Activated CD4-positive, alpha-beta T cell treated with anti-CD3 and anti-CD28 coated beads, Interleukin-2, amount 10 ng/mL, durations not matched to agents 7 days and 5 days (primary cell): ENCODE results near the gene CYSRT1. TPM values are rescaled to one million over a fixed set of nuclear protein-coding genes. Genes with fewer than 3 reads are reported as not detected.
"Not testable (repeated sequence)": the region's sequence is repeated elsewhere in the genome, so short reads cannot be mapped to it uniquely, and the experiment has no call there.

Experiments
- CTCF ChIA-PET: fragments of 350-600 bp; sonication (Branson Sonifier 250); formaldehyde crosslinking; loops from one replicate; lab custom pipeline; 2021; ENCODE audit warnings: antibody characterized with exemption; lab: Charles Lee
- POLR2A ChIA-PET: fragments of 350-600 bp; sonication (Branson Sonifier 250); formaldehyde crosslinking; loops from one replicate; lab custom pipeline; 2021; ENCODE audit warnings: antibody characterized with exemption; lab: Charles Lee
- DNase-seq: peaks from one replicate; pipeline ENCODE4 v3.0.0-alpha.2; 2020
- H3K27ac Mint-ChIP-seq: one replicate; pipeline ENCODE4 v1.8.0; 2021; ENCODE audit warnings: mild to moderate bottlenecking, moderate library complexity, mixed read lengths
- H3K27me3 Mint-ChIP-seq: one replicate; pipeline ENCODE4 v1.8.0; 2021; ENCODE audit warnings: mixed read lengths
- H3K36me3 Mint-ChIP-seq: one replicate; pipeline ENCODE4 v1.8.0; 2021; ENCODE audit warnings: low read depth, mixed read lengths
- H3K4me1 Mint-ChIP-seq: one replicate; pipeline ENCODE4 v1.8.0; 2021; ENCODE audit warnings: mixed read lengths
- H3K4me3 Mint-ChIP-seq: one replicate; pipeline ENCODE4 v1.8.0; 2021; ENCODE audit warnings: mild to moderate bottlenecking, moderate library complexity, mixed read lengths
- H3K9me3 Mint-ChIP-seq: one replicate; pipeline ENCODE4 v1.8.0; 2021; ENCODE audit warnings: mixed read lengths
- total RNA-seq, 2 experiments: library from RNA; stranded (reverse); gene quantifications; one replicate each; pipeline ENCODE4 v1.2.3, GENCODE V29; 2021

Gene CYSRT1
- total RNA-seq, 2 experiments from 2014 or later: 0.35 to 0.72 TPM

DNA sequence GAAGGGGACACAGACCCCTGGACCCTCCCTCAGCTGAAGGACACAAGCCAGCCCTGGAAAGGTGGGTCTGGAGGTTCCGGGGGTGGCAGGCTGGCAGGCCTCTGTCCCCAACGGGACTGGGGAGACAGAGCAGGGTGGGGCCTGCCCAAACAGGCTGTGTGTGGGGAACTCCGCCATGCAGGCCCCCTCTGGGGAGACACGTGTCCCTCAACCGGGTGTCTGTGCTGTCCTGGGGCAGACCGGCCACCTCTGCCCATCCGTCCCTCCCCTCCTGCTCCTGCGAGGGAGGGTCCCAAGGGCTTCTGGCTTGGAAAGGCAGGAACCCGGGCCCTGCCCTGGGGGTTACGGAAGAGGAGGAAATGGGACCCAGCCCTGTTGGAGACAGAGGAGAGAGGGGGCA lies 7.1 kb downstream of the CYSRT1 start:
- no peak overlapping the region for H3K4me3 Mint-ChIP-seq
- H3K9me3 Mint-ChIP-seq: no peaks in the 10 kb centered on the region
- no peak for DNase-seq
- peaks cover 3% of the 10 kb centered on the region for H3K4me1 Mint-ChIP-seq
- ChIA-PET POLR2A (no interaction called here), CTCF (interaction anchor here (1.0 kb wide), 1 partner anchor 109 kb away, joined by 3 read pairs; no protein-coding TSS in a partner anchor)
- peaks cover 2% of the 10 kb centered on the region for H3K27me3 Mint-ChIP-seq
- H3K27ac Mint-ChIP-seq: no peak overlapping the region
- H3K36me3 Mint-ChIP-seq: no peaks in the 10 kb centered on the region

DNA sequence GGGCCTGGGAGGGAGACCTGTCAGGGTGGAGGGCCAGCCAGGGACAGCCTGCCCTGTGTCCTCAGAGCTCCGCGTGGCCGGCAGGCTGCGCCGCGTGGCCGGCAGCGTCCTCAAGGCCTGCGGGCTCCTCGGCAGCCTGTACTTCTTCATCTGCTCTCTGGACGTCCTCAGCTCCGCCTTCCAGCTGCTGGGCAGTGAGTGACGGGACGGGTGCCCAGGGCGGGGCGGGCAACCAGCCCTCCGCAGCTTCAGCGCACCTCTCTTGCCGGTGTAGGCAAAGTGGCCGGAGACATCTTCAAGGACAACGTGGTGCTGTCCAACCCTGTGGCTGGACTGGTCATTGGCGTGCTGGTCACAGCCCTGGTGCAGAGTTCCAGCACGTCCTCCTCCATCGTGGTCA lies 7.5 kb downstream of the CYSRT1 start:
- DNase-seq: no peak
- no peaks in the 10 kb centered on the region for H3K36me3 Mint-ChIP-seq
- H3K27me3 Mint-ChIP-seq: peaks cover 2% of the 10 kb centered on the region
- ChIA-PET POLR2A (no interaction called here), CTCF (interaction anchor here (1.0 kb wide), 1 partner anchor 109 kb away, joined by 3 read pairs; no protein-coding TSS in a partner anchor)
- no peak overlapping the region for H3K4me3 Mint-ChIP-seq
- no peak overlapping the region for H3K27ac Mint-ChIP-seq
- no peaks in the 10 kb centered on the region for H3K9me3 Mint-ChIP-seq
- H3K4me1 Mint-ChIP-seq: peaks cover 2% of the 10 kb centered on the region

DNA sequence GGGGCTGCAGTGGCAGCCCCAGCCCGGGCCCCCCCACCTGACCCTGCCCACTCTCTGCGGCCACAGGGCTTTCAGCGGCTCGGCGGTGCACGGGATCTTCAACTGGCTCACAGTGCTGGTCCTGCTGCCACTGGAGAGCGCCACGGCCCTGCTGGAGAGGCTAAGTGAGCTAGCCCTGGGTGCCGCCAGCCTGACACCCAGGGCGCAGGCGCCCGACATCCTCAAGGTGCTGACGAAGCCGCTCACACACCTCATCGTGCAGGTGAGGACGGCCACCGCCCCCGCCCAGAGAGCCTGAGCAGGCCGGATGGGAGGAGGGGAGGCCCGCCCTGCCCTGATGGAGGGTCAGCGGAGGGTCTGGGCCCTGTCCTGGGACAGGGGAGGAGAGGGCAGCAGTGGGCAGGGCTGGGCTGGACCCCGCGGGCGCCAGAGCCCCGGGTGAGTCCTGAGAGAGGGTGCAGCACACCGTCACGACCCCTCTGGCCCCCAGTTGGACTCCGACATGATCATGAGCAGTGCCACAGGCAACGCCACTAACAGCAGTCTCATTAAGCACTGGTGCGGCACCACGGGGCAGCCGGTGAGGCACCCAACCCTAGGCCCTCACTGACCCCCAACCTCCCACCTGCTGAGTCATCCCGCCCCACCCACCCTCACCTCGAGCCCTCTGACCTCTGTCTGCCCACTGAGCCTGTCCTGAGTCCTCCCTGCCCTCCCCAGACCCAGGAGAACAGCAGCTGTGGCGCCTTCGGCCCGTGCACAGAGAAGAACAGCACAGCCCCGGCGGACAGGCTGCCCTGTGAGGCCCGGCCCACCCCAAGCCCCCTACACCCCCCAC lies 8.4 kb downstream of the CYSRT1 start:
- no peaks in the 10 kb centered on the region for H3K9me3 Mint-ChIP-seq
- DNase-seq: no peak
- ChIA-PET CTCF (no interaction called here), POLR2A (no interaction called here)
- no peaks in the 10 kb centered on the region for H3K36me3 Mint-ChIP-seq
- no peak overlapping the region for H3K4me3 Mint-ChIP-seq
- peaks cover 2% of the 10 kb centered on the region for H3K4me1 Mint-ChIP-seq
- no peak overlapping the region for H3K27ac Mint-ChIP-seq
- no peaks in the 10 kb centered on the region for H3K27me3 Mint-ChIP-seq

DNA sequence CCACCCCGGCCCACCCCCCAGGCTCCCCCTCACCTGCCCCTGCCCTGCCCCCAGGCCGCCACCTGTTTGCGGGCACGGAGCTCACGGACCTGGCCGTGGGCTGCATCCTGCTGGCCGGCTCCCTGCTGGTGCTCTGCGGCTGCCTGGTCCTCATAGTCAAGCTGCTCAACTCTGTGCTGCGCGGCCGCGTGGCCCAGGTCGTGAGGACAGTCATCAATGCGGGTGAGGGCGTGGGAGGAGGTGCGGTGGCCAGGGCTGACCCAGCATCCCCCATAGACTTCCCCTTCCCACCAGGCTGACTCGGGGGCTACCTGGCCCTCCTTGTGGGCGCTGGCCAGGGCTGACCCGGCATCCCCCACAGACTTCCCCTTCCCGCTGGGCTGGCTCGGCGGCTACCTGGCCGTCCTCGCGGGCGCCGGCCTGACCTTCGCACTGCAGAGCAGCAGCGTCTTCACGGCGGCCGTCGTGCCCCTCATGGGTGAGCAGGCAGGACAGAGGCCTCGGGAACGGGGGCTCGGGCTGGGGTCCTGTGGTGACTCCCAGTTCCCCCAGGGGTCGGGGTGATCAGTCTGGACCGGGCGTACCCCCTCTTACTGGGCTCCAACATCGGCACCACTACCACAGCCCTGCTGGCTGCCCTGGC lies 9.2 kb downstream of the CYSRT1 start:
- Mint-ChIP-seq H3K4me1 (peaks cover 9% of the 10 kb centered on the region), H3K9me3 (no peaks in the 10 kb centered on the region), H3K36me3 (no peaks in the 10 kb centered on the region), H3K27ac (no peak overlapping the region), H3K4me3 (no peak overlapping the region), H3K27me3 (no peaks in the 10 kb centered on the region)
- POLR2A ChIA-PET: no interaction called here
- CTCF ChIA-PET: no interaction called here
- DNase-seq: no peak

DNA sequence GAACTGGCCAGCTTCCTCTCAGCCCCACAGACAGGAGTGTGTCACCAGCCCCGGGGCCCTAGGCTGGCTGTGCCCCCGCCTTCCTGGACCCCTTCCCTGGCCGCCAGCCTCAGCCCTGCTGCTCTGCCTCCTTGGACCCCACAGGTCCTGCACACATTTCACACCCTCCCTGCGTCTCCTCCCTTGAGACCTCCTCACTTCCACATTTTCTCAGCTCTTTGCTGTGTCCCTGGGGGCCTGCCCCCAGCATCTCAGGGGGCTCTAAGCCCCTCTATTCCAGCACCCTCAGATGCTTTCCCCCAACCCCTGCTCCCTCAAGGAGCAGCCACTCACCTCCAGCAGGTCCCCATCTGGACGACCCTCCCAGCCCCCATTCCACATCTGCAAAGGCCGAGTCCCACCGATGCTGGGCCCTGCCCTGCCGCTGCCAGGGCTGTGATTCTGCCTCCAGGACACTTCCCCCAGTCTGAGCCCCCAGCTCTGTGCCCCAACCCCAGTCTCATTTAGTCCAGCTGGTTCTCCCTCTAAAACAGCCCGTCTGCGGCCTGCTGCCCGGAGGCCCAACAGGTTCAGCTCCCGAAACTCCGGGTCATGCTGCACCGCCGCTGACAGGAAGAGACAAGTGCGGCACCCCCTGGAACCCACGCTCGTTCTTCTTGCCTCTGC lies 9.9 kb downstream of the CYSRT1 start:
- ChIA-PET POLR2A (no interaction called here), CTCF (interaction anchor here (6.5 kb wide), 1 partner anchor 10 kb away, joined by 65 read pairs; the partner anchor contains the start of genes CYSRT1, RNF208 and RNF224)
- H3K4me3 Mint-ChIP-seq: no peak overlapping the region

DNA sequence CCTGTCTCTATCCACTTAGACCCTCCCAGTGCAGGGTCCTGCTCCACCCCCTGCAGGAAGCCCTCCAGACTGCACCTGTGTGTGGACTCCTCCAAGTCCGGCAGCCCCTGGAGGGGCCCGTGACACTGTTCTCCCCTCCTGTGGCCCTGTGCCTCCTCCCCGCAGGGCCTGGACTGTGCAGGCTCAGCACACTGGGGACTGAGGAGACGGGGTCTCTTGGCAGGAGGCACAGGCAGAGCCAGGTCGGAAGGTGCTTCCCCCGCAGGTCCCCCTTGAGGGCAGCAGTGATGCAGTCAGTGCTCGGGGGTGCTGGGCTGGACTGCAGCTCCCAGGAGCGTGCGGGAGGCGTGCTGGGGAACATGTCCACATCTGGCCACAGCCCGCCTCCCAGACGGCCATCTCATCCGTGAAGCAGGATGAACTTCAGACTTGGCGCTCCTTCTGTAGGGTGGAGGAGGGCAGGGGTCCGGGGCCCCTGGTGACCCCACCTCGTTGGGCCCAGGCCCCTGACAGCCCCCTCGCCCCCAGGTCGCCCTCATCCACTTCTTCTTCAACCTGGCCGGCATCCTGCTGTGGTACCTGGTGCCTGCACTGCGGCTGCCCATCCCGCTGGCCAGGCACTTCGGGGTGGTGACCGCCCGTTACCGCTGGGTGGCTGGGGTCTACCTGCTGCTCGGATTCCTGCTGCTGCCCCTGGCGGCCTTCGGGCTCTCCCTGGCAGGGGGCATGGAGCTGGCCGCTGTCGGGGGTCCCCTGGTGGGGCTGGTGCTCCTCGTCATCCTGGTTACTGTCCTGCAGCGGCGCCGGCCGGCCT lies 10.7 kb downstream of the CYSRT1 start:
- Mint-ChIP-seq H3K27me3 (no peaks in the 10 kb centered on the region), H3K4me1 (peaks cover 14% of the 10 kb centered on the region), H3K36me3 (no peaks in the 10 kb centered on the region), H3K4me3 (no peak overlapping the region), H3K9me3 (no peaks in the 10 kb centered on the region), H3K27ac (no peak overlapping the region)
- POLR2A ChIA-PET: interaction anchor here (0.5 kb wide), 1 partner anchor 114 kb away, joined by 3 read pairs; no protein-coding TSS in a partner anchor
- DNase-seq: no peak
- CTCF ChIA-PET: interaction anchor here (0.6 to 6.5 kb wide), 17 partner anchors 10 to 449 kb away, joined by 3 to 65 read pairs (median 4); partner anchors contain the start of genes CYSRT1, NELFB, NPDC1 and RNF208

More for the DNA sequence above, 9.9 kb downstream of the CYSRT1 start:
- no peak overlapping the region for H3K27ac Mint-ChIP-seq
- no peaks in the 10 kb centered on the region for H3K9me3 Mint-ChIP-seq
- H3K4me1 Mint-ChIP-seq: peaks cover 13% of the 10 kb centered on the region
- H3K36me3 Mint-ChIP-seq: no peaks in the 10 kb centered on the region
- no peak for DNase-seq
- H3K27me3 Mint-ChIP-seq: no peaks in the 10 kb centered on the region

DNA sequence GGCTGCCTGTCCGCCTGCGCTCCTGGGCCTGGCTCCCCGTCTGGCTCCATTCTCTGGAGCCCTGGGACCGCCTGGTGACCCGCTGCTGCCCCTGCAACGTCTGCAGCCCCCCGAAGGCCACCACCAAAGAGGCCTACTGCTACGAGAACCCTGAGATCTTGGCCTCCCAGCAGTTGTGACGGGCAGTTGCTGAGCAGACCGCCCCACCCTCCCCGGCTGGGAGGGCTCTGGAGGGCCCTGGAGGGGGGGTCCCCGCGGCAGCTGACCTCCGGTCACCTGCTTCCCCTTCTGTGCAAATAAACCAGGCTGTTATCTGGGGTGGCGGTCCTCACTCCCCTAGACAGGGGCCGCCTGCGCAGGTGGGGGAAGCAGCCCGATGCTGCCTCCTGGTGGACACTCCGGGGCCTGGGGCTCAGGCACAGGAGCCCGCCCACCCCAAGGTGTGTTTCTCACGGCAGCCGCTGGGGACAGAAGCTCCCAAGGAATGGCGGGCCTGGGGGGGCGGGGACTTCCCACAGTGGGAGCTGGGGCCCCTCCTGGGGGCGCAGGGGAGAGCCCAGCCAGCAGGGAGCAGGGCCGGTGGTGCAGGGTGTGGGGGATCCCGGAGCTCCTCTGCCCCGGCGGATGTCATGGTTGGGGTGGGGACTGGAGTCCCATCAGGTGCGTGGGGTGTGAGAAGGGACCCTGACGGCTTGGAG lies 11.4 kb downstream of the CYSRT1 start:
- CTCF ChIA-PET: interaction anchor here (0.6 to 6.5 kb wide), 42 partner anchors 9 to 449 kb away, joined by 3 to 65 read pairs (median 4); partner anchors contain the start of genes CYSRT1, FUT7, LRRC26 and MAN1B1
- Mint-ChIP-seq H3K27ac (no peak overlapping the region), H3K9me3 (no peaks in the 10 kb centered on the region), H3K27me3 (no peaks in the 10 kb centered on the region), H3K4me3 (no peak overlapping the region), H3K4me1 (peaks cover 14% of the 10 kb centered on the region), H3K36me3 (peaks cover 3% of the 10 kb centered on the region)
- POLR2A ChIA-PET: interaction anchor here (0.5 kb wide), 1 partner anchor 115 kb away, joined by 3 read pairs; no protein-coding TSS in a partner anchor
- peak; percentile 91 for DNase-seq

DNA sequence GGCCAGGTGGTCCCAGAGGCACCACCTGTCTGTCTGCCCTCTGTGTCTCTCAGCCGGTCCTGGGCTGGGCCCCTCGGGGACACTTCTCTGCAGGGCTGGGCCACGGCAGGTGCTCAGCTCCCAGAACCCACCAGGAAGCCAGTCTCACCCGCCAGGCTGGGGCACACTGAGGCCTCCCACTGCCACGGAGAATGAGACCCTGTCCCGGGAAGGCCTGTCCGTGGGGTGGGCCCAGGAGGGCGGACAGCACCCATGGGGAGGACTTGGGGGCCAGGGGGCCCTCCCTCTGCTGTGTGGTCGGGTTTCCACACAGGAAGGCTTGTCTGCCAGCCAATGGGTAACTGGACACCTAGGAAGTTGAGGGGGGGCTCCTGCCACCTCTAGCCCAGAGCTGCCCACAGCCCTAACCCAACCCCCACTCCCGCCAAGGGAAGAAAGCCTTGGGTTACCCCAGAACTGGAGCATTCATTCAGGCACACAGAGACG lies 12.0 kb downstream of the CYSRT1 start:
- Mint-ChIP-seq H3K27me3 (no peaks in the 10 kb centered on the region), H3K36me3 (peaks cover 6% of the 10 kb centered on the region), H3K27ac (no peak overlapping the region), H3K9me3 (no peaks in the 10 kb centered on the region), H3K4me3 (no peak overlapping the region), H3K4me1 (peaks cover 14% of the 10 kb centered on the region)
- ChIA-PET POLR2A (no interaction called here), CTCF (interaction anchor here (0.6 to 6.5 kb wide), 41 partner anchors 8 to 450 kb away, joined by 3 to 65 read pairs (median 4); partner anchors contain the start of genes CYSRT1, FUT7, LRRC26 and MAN1B1)
- no peak for DNase-seq

DNA sequence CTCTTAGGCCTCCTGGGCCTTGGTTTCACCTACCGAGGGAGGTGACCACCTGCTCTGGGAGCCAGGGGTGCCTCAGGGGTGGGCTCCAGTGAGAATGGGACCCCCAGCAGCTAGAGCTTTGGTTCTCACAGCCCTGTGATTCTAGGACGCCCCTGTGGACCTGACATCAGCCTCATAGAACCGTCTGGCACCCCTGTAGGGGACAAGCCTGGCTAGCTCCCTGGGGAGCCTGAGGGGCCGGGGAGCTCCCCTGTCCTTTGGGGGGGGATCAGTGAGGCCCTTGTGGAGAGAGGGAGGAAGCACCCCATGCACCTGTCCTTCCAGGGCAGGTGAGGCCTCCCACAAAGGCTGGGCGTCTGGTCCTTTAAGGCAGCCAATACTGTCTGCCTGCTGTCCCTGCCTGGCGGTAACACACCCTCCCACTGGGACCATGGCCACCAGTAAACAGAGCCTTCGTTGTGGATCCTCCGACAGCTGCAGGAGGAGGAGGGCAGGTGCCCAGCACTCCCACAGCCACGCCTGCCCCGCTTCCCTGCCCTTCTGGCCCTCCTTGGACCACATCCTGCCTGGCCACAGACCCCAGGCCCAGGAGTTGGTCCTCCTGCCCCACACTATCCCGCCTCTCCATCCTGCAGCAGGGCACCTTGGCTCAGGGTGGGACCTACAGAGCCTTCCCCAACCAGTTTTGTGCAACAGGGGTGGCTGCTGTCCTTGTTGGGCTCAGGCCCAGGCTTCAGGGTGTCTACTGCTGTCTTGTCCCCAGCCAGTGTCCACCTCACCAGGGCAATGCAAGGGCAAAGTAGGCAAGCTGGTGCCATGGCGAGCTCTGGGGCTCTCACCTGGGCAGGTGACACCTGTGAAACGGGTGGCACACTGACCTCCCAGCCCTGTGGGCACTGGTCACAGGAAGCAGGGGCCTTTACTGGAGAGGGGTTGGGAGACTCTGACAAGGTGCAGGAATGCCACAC lies 13.1 kb downstream of the CYSRT1 start:
- peaks cover 16% of the 10 kb centered on the region for H3K36me3 Mint-ChIP-seq
- no peak overlapping the region for H3K27ac Mint-ChIP-seq
- no peaks in the 10 kb centered on the region for H3K27me3 Mint-ChIP-seq
- ChIA-PET CTCF (interaction anchor here (1.1 to 6.5 kb wide), 10 partner anchors 9 to 209 kb away, joined by 3 to 65 read pairs (median 8); partner anchors contain the start of genes CYSRT1, NELFB, NPDC1 and RNF208), POLR2A (interaction anchor here (0.6 kb wide), 1 partner anchor 151 kb away, joined by 6 read pairs; the partner anchor contains the start of gene MAN1B1)
- H3K4me3 Mint-ChIP-seq: no peak overlapping the region
- no peaks in the 10 kb centered on the region for H3K9me3 Mint-ChIP-seq
- no peak for DNase-seq
- H3K4me1 Mint-ChIP-seq: peaks cover 24% of the 10 kb centered on the region

DNA sequence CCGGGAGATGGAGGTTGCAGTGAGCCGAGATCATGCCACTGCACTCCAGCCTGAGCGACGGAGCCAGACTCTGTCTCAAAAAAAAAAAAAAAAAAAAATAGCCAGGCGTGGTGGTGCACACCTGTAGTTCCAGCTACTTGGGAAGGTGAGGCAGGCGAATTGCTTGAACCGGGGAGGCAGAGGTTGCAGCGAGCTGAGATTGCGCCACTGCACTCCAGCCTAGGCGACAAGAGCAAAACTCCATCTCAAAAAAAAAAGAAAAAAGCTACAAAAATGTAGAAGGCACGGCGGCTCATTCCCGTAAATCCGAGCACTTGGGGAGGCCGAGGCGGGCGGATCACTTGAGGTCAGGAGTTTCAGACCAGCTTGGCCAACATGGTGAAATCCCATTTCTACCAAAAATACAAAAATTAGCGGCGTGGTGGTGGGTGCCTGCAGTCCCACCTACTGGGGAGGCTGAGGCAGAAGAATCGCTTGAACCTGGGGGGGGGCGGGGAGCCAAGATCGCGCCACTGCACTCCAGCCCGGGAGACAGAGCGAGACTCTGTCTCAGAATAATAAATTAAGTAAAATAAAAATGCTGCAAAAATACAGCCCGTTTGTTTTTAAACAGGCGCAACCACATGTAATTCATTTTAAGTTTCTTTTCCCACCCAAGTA lies 14.7 kb downstream of the CYSRT1 start:
- H3K27me3 Mint-ChIP-seq, POLR2A ChIA-PET, DNase-seq, H3K9me3 Mint-ChIP-seq: not testable (repeated sequence)
- H3K27ac Mint-ChIP-seq: peak overlapping the region; percentile 85
- peak overlapping the region; percentile 74 for H3K4me3 Mint-ChIP-seq
- peaks cover 33% of the 10 kb centered on the region for H3K4me1 Mint-ChIP-seq
- CTCF ChIA-PET: interaction anchor here (0.7 to 6.5 kb wide), 7 partner anchors 15 to 144 kb away, joined by 3 to 65 read pairs (median 3); partner anchors contain the start of genes CYSRT1, NELFB, RNF208 and RNF224
- H3K36me3 Mint-ChIP-seq: peaks cover 24% of the 10 kb centered on the region
